ENCODE measurements around the gene TIMM22. TPM values are rescaled to one million over a fixed set of nuclear protein-coding genes. Genes with fewer than 3 reads are reported as not detected.

The TIMM22 gene
- total and polyA plus RNA-seq, 2 of the 4 experiments (the other 2 are of a cell fraction) = 12.7 to 12.9 TPM

GRCh38 chr17:1013729-1014090 is 16.8 kb downstream of the TIMM22 start:
- no peak overlapping the region for H3K4me3 ChIP-seq (ENCODE audit: insufficient read depth, low read depth, low read length)
- no peak overlapping the region for H3K56ac ChIP-seq (ENCODE audit: extremely low read depth, insufficient read depth, low read length)
- intact Hi-C loops (cut with micrococcal nuclease) = no loop called here
- in situ Hi-C loops (cut with MboI; ENCODE audit: low sequenced_read_pairs) = no loop called here
- 93% methylated on average over 8 of the region's 9 CpGs; no CpG with 5 or more reads in 1 of the 2 experiments for WGBS, 2 experiments (ENCODE audit: extremely low coverage in 2 of 2, insufficient read length in 1 of 2)
- ATAC-seq (ENCODE audit: low read depth) (no peak), DNase-seq (no peak)
- no peak overlapping the region for H3K18ac ChIP-seq (ENCODE audit: low read depth, low read length)
- H2BK15ac ChIP-seq (ENCODE audit: low read depth, low read length) = no peak overlapping the region
- H4K20me1 ChIP-seq (ENCODE audit: insufficient read depth, low read length) = peaks cover 7% of the 10 kb centered on the region
- no peak overlapping the region for H3K4me2 ChIP-seq (ENCODE audit: low read depth, low read length)
- ChIA-PET POLR2A (ENCODE audit: unreplicated experiment) (no interaction called here), CTCF (no interaction called here)
- no peak overlapping the region for H3K27ac ChIP-seq (ENCODE audit: insufficient read depth, low read length)
- H2AFZ ChIP-seq (replicated peaks; ENCODE audit: low read length, poor library complexity) = no peak overlapping the region
- H4K5ac ChIP-seq (ENCODE audit: low read depth, low read length) = no peak overlapping the region
- H2BK120ac ChIP-seq (ENCODE audit: low read depth, low read length) = no peak overlapping the region
- no peaks in the 10 kb centered on the region for H3K9me1 ChIP-seq (ENCODE audit: insufficient read depth, low read length)
- no peaks in the 10 kb centered on the region for H3K9me3 ChIP-seq (ENCODE audit: control insufficient read depth, insufficient read depth, low read length)
- no peak overlapping the region for H2AK5ac ChIP-seq (ENCODE audit: low read depth, low read length)
- TF ChIP-seq CHD1 (IDR thresholded peaks at IDR 0.05; ENCODE audit: low read depth, low read length) = no peak
- no peak for TF ChIP-seq RFX5 (IDR thresholded peaks at IDR 0.05; ENCODE audit: low read depth, low read length)
- no peak for TF ChIP-seq RAD21 (IDR thresholded peaks at IDR 0.05; ENCODE audit: low read length)
- TF ChIP-seq CTCF (conservative IDR thresholded peaks at IDR 0.05; ENCODE audit: low read depth, low read length) = no peak
- no peak for TF ChIP-seq RCOR1 (IDR thresholded peaks at IDR 0.05; ENCODE audit: insufficient replicate concordance, low read length)
- no peak for TF ChIP-seq ELK1 (IDR thresholded peaks at IDR 0.05; ENCODE audit: borderline replicate concordance, low read depth, low read length)
- no peak for TF ChIP-seq USF2 (IDR thresholded peaks at IDR 0.05; ENCODE audit: low read depth, low read length)
- TF ChIP-seq CEBPB (IDR thresholded peaks at IDR 0.05; ENCODE audit: low read depth, low read length) = no peak
- no peak for TF ChIP-seq MXI1 (IDR thresholded peaks at IDR 0.05; ENCODE audit: borderline replicate concordance, low read depth, low read length)
- TF ChIP-seq SMC3 (IDR thresholded peaks at IDR 0.05; ENCODE audit: low read depth, low read length) = no peak
- no peak for TF ChIP-seq POLR2A (IDR thresholded peaks at IDR 0.05; ENCODE audit: low read depth, low read length)
- TF ChIP-seq MAFK (IDR thresholded peaks at IDR 0.05; ENCODE audit: low read depth, low read length) = no peak
- no peak for TF ChIP-seq NFE2L2 (IDR thresholded peaks at IDR 0.05; ENCODE audit: low read depth, low read length)
- TF ChIP-seq BHLHE40 (IDR thresholded peaks at IDR 0.05; ENCODE audit: low read depth, low read length) = no peak
- no peak for TF ChIP-seq FOS (IDR thresholded peaks at IDR 0.05; ENCODE audit: low read depth, low read length)
- TF ChIP-seq MAZ (IDR thresholded peaks at IDR 0.05; ENCODE audit: borderline replicate concordance, low read depth, low read length) = no peak
- no peak overlapping the region for H4K8ac ChIP-seq (ENCODE audit: low read depth in 2 of 2, low read length in 2 of 2)
- H3K4me1 ChIP-seq (ENCODE audit: control insufficient read depth, insufficient read depth, low read length) = no peaks in the 10 kb centered on the region
- H2BK20ac ChIP-seq (ENCODE audit: low read depth, low read length) = no peak overlapping the region
- H3K36me3 ChIP-seq (ENCODE audit: control insufficient read depth, insufficient read depth, low read length) = peaks cover 34% of the 10 kb centered on the region
- H3K14ac ChIP-seq (replicated peaks; ENCODE audit: low read depth, low read length) = no peak overlapping the region
- no peak overlapping the region for H3K9ac ChIP-seq (ENCODE audit: low read depth, low read length)
- no peak overlapping the region for H3K23ac ChIP-seq (ENCODE audit: low read depth, low read length)
- H4K91ac ChIP-seq (ENCODE audit: insufficient read depth, low read depth, low read length) = no peak overlapping the region
- BruUV-seq (replicated peaks) = no TSS peak
- no peak overlapping the region for H3K4ac ChIP-seq (ENCODE audit: low read depth, low read length)
- H3K27me3 ChIP-seq (ENCODE audit: control insufficient read depth, insufficient read depth, low read length) = no peaks in the 10 kb centered on the region
- no peak overlapping the region for H2BK5ac ChIP-seq (ENCODE audit: low read depth, low read length, poor library complexity, severe bottlenecking)
- peaks cover 0 to 9% of the 10 kb centered on the region in 2 experiments; a peak in 2 of 4 replicates for H3K79me1 ChIP-seq (ENCODE audit: low read depth in 1 of 2, low read length in 2 of 2)
- no peak overlapping the region for H2AK9ac ChIP-seq (replicated peaks; ENCODE audit: low read depth, low read length, poor library complexity)
- dilution Hi-C loops (cut with HindIII; ENCODE audit: low sequenced_read_pairs, unreplicated experiment) = no loop called here
